A549 (cell line): ENCODE measurements around the gene ROPN1L.

Experiments used
- CTCF ChIP-seq: fragments of >200 bp; sonication (Bioruptor Twin); formaldehyde crosslinking; IDR thresholded peaks from 3 replicates; pipeline ENCODE4 v1.5.1; 2016
- ESRRA ChIP-seq: fragments of 150-350 bp; IDR thresholded peaks from 2 replicates; pipeline ENCODE4 v1.6.1; 2014; ENCODE audit warnings: mild to moderate bottlenecking, low read length, borderline replicate concordance
- HMGXB4 ChIP-seq: fragments of 250-450 bp; sonication (Bioruptor Pico); IDR thresholded peaks from 2 replicates; pipeline ENCODE4 v1.5.0; 2021; ENCODE audit warnings: mild to moderate bottlenecking, moderate library complexity, borderline replicate concordance
- MAX ChIP-seq: IDR thresholded peaks from 2 replicates; pipeline ENCODE4 v1.6.1; 2012
- MYC ChIP-seq: IDR thresholded peaks from 2 replicates; pipeline ENCODE4 v1.6.1; 2012; ENCODE audit warnings: mild to moderate bottlenecking, inconsistent platforms, low read length, improper control_type of control experiment, borderline replicate concordance
- PHF8 ChIP-seq: fragments of 200-600 bp; sonication (generic); IDR thresholded peaks from 2 replicates; pipeline ENCODE4 v1.6.1; 2016; ENCODE audit warnings: low read depth, mild to moderate bottlenecking, antibody characterized with exemption, moderate library complexity, borderline replicate concordance
- RAD21 ChIP-seq, 2 experiments: fragments of >200 bp in 1 of 2; sonication (Bioruptor Twin) in 1 of 2; formaldehyde crosslinking in 1 of 2; IDR thresholded peaks in 1 of 2; conservative IDR thresholded peaks in 1 of 2; 2 replicates in 1 of 2; 3 replicates in 1 of 2; pipeline ENCODE4 v1.6.1; 2012 to 2018; ENCODE audit warnings: inconsistent platforms in 1 of 2

GRCh38 chr5:10442576-10442975, 897 bp downstream of the ROPN1L start:
- no peak for TF ChIP-seq CTCF
- TF ChIP-seq RAD21 (conservative IDR thresholded peaks at IDR 0.05 in 1 of 2, IDR thresholded peaks at IDR 0.05 in 1 of 2): no peak
- no peak for TF ChIP-seq HMGXB4 (CRISPR knock-in tag)
- no peak for TF ChIP-seq MYC
- no peak for TF ChIP-seq ESRRA
- no peak for TF ChIP-seq PHF8
- TF ChIP-seq MAX: no peak
